Esophagus muscularis mucosa (tissue), 3 donors: ENCODE data around the gene POC5.

Experiments
- POLR2AphosphoS5 ChIP-seq, 2 donors: sonication (generic); formaldehyde crosslinking; IDR thresholded peaks; one replicate each; pipeline ENCODE4 v1.6.1; 2017; ENCODE audit warnings: antibody characterized with exemption in 2 of 2
- TF ChIP-seq, protein P1 (sequence below), 3 experiments: fragments of 200-600 bp in 2 of 3; fragments of 450-650 bp in 1 of 3; sonication (generic) in 2 of 3; IDR thresholded peaks; one replicate each; pipeline ENCODE4 v1.5.1; 2017 to 2019; ENCODE audit warnings: antibody characterized with exemption in 3 of 3, mild to moderate bottlenecking in 2 of 3, moderate library complexity in 1 of 3

DNA sequence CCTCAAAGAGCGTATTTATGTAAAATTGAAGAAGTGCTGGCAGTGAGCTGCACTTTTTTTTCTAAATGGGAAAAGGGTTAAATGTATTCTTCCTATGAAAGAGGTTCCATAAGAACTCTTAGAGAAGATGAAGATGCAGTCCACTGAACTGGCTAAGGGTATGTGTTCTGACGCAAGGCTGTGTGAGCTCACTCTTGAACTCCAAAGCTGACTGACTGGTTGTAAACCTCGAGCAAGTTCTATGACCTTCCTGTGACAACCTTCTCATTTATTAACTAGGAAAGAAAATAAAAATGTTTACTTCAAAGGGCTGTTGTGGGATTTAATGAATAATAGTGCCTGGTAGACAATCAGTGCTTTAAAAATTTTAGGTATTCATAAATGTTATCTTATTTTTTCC, 46.7 kb downstream of the POC5 start:
- no peak for TF ChIP-seq POLR2AphosphoS5 (IDR thresholded peaks at IDR 0.05)
- TF ChIP-seq, protein P1, sequence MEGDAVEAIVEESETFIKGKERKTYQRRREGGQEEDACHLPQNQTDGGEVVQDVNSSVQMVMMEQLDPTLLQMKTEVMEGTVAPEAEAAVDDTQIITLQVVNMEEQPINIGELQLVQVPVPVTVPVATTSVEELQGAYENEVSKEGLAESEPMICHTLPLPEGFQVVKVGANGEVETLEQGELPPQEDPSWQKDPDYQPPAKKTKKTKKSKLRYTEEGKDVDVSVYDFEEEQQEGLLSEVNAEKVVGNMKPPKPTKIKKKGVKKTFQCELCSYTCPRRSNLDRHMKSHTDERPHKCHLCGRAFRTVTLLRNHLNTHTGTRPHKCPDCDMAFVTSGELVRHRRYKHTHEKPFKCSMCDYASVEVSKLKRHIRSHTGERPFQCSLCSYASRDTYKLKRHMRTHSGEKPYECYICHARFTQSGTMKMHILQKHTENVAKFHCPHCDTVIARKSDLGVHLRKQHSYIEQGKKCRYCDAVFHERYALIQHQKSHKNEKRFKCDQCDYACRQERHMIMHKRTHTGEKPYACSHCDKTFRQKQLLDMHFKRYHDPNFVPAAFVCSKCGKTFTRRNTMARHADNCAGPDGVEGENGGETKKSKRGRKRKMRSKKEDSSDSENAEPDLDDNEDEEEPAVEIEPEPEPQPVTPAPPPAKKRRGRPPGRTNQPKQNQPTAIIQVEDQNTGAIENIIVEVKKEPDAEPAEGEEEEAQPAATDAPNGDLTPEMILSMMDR (IDR thresholded peaks at IDR 0.05), result no peak
